GM19035 (cell line): ENCODE results near the gene SMO.
"Not testable (repeated sequence)": the region's sequence is repeated elsewhere in the genome, so short reads cannot be mapped to it uniquely, and the experiment has no call there.

Experiments used
- ATAC-seq: cut with Tn5 transposase; IDR thresholded peaks from one replicate; pipeline ENCODE4 v1.9.1; 2021; ENCODE audit not compliant: unreplicated experiment

Gene SMO

GRCh38 chr7:129227646-129228578, 39.5 kb downstream of the SMO start:
- ATAC-seq = no peak

- no peak for ATAC-seq
Observed at GRCh38 chr7:129228633-129229032, 40.2 kb downstream of the SMO start.

GRCh38 chr7:129231666-129232065, 43.2 kb downstream of the SMO start:
- no peak for ATAC-seq

GRCh38 chr7:129238546-129238945, 50.1 kb downstream of the SMO start:
- no peak for ATAC-seq

- no peak for ATAC-seq
Observed at GRCh38 chr7:129240119-129240820, 51.8 kb downstream of the SMO start.

- ATAC-seq = no peak
Observed at GRCh38 chr7:129244220-129244619, 55.8 kb downstream of the SMO start.

- ATAC-seq = no peak
Observed at GRCh38 chr7:129245533-129245932, 57.1 kb downstream of the SMO start.

GRCh38 chr7:129247087-129247486, 58.7 kb downstream of the SMO start:
- ATAC-seq = no peak

GRCh38 chr7:129252128-129252527, 63.7 kb downstream of the SMO start:
- ATAC-seq = no peak

GRCh38 chr7:129252603-129253002, 64.2 kb downstream of the SMO start:
- ATAC-seq = not testable (repeated sequence)

GRCh38 chr7:129255800-129256199, 67.4 kb downstream of the SMO start:
- no peak for ATAC-seq

GRCh38 chr7:129256221-129256620, 67.8 kb downstream of the SMO start:
- ATAC-seq = no peak

- ATAC-seq = no peak
Observed at GRCh38 chr7:129257168-129257567, 68.7 kb downstream of the SMO start.

- ATAC-seq = no peak
Observed at GRCh38 chr7:129258649-129259389, 70.4 kb downstream of the SMO start.

GRCh38 chr7:129262324-129262723, 73.9 kb downstream of the SMO start:
- no peak for ATAC-seq
